Type B pancreatic cell (in vitro differentiated cells): Measurements from ENCODE around the gene MEGF8. TPM values are rescaled to one million over a fixed set of nuclear protein-coding genes. Genes with fewer than 3 reads are reported as not detected.

Experiments
- DNase-seq: peaks from one replicate; pipeline ENCODE4 v3.0.0; 2021; ENCODE audit warnings: mixed read lengths; ENCODE audit not compliant: unreplicated experiment; ENCODE audit errors: extremely low spot score
- H3K27ac Mint-ChIP-seq: 2 replicates; pipeline ENCODE4 v1.8.0; 2021; ENCODE audit warnings: mild to moderate bottlenecking, mixed read lengths
- H3K27me3 Mint-ChIP-seq: 2 replicates; pipeline ENCODE4 v1.8.0; 2021; ENCODE audit warnings: mixed read lengths
- H3K36me3 Mint-ChIP-seq: 2 replicates; pipeline ENCODE4 v1.8.0; 2021; ENCODE audit warnings: mixed read lengths
- H3K4me1 Mint-ChIP-seq: one replicate; pipeline ENCODE4 v1.8.0; 2021; ENCODE audit warnings: mixed read lengths; ENCODE audit not compliant: unreplicated experiment
- H3K4me3 Mint-ChIP-seq: 2 replicates; pipeline ENCODE4 v1.8.0; 2021; ENCODE audit warnings: mild to moderate bottlenecking, mixed read lengths
- H3K9me3 Mint-ChIP-seq: 2 replicates; pipeline ENCODE4 v1.8.0; 2021; ENCODE audit warnings: mixed read lengths
- CTCF ChIP-seq: fragments of 200-600 bp; sonication (generic); conservative IDR thresholded peaks from 2 replicates; pipeline ENCODE4 v1.5.0; 2021; ENCODE audit warnings: antibody characterized with exemption, mild to moderate bottlenecking
- total RNA-seq: library from RNA; stranded (reverse); gene quantifications from 2 replicates; pipeline ENCODE4 v1.2.1, GENCODE V29; 2021; ENCODE audit warnings: low replicate concordance

MEGF8 gene
- total RNA-seq, 1 donor from 2014 or later = 49.5 TPM

- no peaks in the 10 kb centered on the region for H3K27me3 Mint-ChIP-seq
- no peaks in the 10 kb centered on the region for H3K4me1 Mint-ChIP-seq
- H3K4me3 Mint-ChIP-seq = no peak overlapping the region
- no peaks in the 10 kb centered on the region for H3K9me3 Mint-ChIP-seq
- H3K27ac Mint-ChIP-seq = no peak overlapping the region
- DNase-seq = no peak
- peaks cover 4% of the 10 kb centered on the region for H3K36me3 Mint-ChIP-seq
- no peak for TF ChIP-seq CTCF
Measured at GRCh38 chr19:42369433-42370067, 44.1 kb downstream of the MEGF8 start.

- no peaks in the 10 kb centered on the region for H3K4me1 Mint-ChIP-seq
- peaks cover 7% of the 10 kb centered on the region for H3K36me3 Mint-ChIP-seq
- no peak for TF ChIP-seq CTCF
- DNase-seq = no peak
- H3K9me3 Mint-ChIP-seq = no peaks in the 10 kb centered on the region
- no peak overlapping the region for H3K4me3 Mint-ChIP-seq
- no peak overlapping the region for H3K27ac Mint-ChIP-seq
- H3K27me3 Mint-ChIP-seq = no peaks in the 10 kb centered on the region
Measured at GRCh38 chr19:42370068-42370520, 44.7 kb downstream of the MEGF8 start.

- no peak overlapping the region for H3K4me3 Mint-ChIP-seq
Measured at GRCh38 chr19:42370626-42371175, 45.3 kb downstream of the MEGF8 start.

GRCh38 chr19:42374826-42375376 is 49.5 kb downstream of the MEGF8 start:
- H3K4me1 Mint-ChIP-seq = no peaks in the 10 kb centered on the region
- no peak overlapping the region for H3K27ac Mint-ChIP-seq
- peaks cover 12% of the 10 kb centered on the region for H3K36me3 Mint-ChIP-seq
- no peak overlapping the region for H3K4me3 Mint-ChIP-seq
- TF ChIP-seq CTCF = no peak
- H3K27me3 Mint-ChIP-seq = no peaks in the 10 kb centered on the region
- H3K9me3 Mint-ChIP-seq = no peaks in the 10 kb centered on the region
- DNase-seq = no peak

More at GRCh38 chr19:42370626-42371175, 45.3 kb downstream of the MEGF8 start:
- Mint-ChIP-seq H3K27ac (no peak overlapping the region), H3K36me3 (peaks cover 7% of the 10 kb centered on the region), H3K4me1 (no peaks in the 10 kb centered on the region), H3K27me3 (no peaks in the 10 kb centered on the region), H3K9me3 (no peaks in the 10 kb centered on the region)
- TF ChIP-seq CTCF = no peak
- no peak for DNase-seq

- Mint-ChIP-seq H3K36me3 (peaks cover 12% of the 10 kb centered on the region), H3K27me3 (no peaks in the 10 kb centered on the region), H3K4me1 (no peaks in the 10 kb centered on the region), H3K9me3 (no peaks in the 10 kb centered on the region), H3K27ac (no peak overlapping the region), H3K4me3 (no peak overlapping the region)
- no peak for TF ChIP-seq CTCF
- DNase-seq = no peak
Measured at GRCh38 chr19:42375415-42376176, 50.2 kb downstream of the MEGF8 start.
